Testis (tissue), 3 donors: ENCODE measurements around the gene LRMDA. TPM values are rescaled to one million over a fixed set of nuclear protein-coding genes. Genes with fewer than 3 reads are reported as not detected.

Source experiments
- DNase-seq: peaks from one replicate; pipeline ENCODE4 v3.0.0-alpha.2; 2019
- H3K27ac ChIP-seq, 2 donors: fragments of 200-600 bp; sonication (generic); one replicate each; pipeline ENCODE4 v1.5.1; 2019
- H3K27me3 ChIP-seq: fragments of 200-600 bp; sonication (generic); one replicate; pipeline ENCODE4 v1.5.1; 2019
- H3K36me3 ChIP-seq: fragments of 200-600 bp; sonication (generic); one replicate; pipeline ENCODE4 v1.5.1; 2017; ENCODE audit warnings: low read depth; ENCODE audit errors: missing control alignments
- H3K4me1 ChIP-seq: fragments of 200-600 bp; sonication (generic); one replicate; pipeline ENCODE4 v1.5.1; 2019
- H3K4me3 ChIP-seq, 2 donors: fragments of 200-600 bp; sonication (generic); one replicate each; pipeline ENCODE4 v1.5.1; 2017 to 2019
- H3K9me3 ChIP-seq: fragments of 200-600 bp; sonication (generic); one replicate; pipeline ENCODE4 v1.5.1; 2017
- POLR2A ChIP-seq: fragments of 450-650 bp; IDR thresholded peaks from one replicate; pipeline ENCODE4 v1.6.1; 2017; ENCODE audit warnings: antibody characterized with exemption, mild to moderate bottlenecking, moderate library complexity
- WGBS, 2 donors: methylation state at CpG; one replicate each; pipeline ENCODE4 v1.1.5; 2018; 5-methylcytosine and 5-hydroxymethylcytosine counted together
- intact Hi-C: fragments of 100-400 bp; cut with DNase I; formaldehyde crosslinking; loops from one replicate; pipeline ENCODE4 v1.15.1; 2023; ENCODE audit warnings: low total_unique reads
- polyA plus RNA-seq: library from polyadenylated mRNA; stranded (reverse); fragments of 350-450 nt; fragmentation: Illumina TruSeq; extraction: RNeasy Lipid Tissue Mini Kit (QIAGEN cat#74804); gene quantifications from one replicate; pipeline ENCODE4 v1.2.3, GENCODE V29; 2014; ENCODE audit warnings: low read depth, low replicate concordance; ENCODE audit not compliant: insufficient read depth
- total RNA-seq, 2 donors: library from RNA; depleted of rRNA; stranded (reverse); fragments of >200 nt; gene quantifications; one replicate each; pipeline ENCODE4 v1.2.3, GENCODE V29; 2016
- TF ChIP-seq, protein P1 (sequence below), 3 experiments: fragments of 450-650 bp in 2 of 3; fragments of 200-600 bp in 1 of 3; sonication (generic) in 1 of 3; IDR thresholded peaks; one replicate each; pipeline ENCODE4 v1.5.1; 2016 to 2019; ENCODE audit warnings: antibody characterized with exemption in 3 of 3, mild to moderate bottlenecking in 2 of 3, moderate library complexity in 1 of 3

The LRMDA gene
- total and polyA plus RNA-seq, 3 donors from 2014 or later: 7.6 to 13.8 (median 10.6) TPM

DNA sequence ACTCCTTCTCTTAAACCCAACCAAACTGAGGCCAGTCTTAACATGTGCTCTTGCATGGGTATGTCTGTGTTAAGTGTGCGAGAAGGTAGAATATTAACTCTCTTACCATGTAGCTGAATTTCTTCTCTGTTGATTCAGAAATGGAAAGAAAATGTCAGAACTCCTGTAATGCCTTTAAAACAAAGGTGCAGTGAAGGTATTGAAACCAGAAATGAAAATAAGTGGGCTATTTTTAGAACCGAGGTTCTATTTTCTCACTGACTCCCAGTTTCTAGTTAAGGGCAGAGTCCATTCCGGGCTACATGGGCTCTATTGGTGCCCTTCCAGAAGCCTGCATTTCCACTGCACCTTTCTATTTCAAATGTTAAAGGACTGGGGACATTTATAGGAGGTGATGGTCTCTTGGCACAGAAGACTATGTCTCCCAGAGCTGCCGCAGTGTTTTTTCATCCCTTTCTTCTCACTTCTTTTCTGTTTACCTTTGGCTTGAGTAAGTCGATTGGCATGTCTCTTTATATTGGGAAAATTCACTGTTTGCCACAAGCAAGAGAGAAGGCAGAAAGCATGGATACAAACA, 174.9 kb downstream of the LRMDA start:
- Histone ChIP-seq H3K36me3 (no peaks in the 10 kb centered on the region), H3K27me3 (no peaks in the 10 kb centered on the region), H3K4me1 (peaks cover 5% of the 10 kb centered on the region), H3K9me3 (no peaks in the 10 kb centered on the region), H3K4me3 (no peak overlapping the region), H3K27ac (no peak overlapping the region)
- no peak for DNase-seq
- intact Hi-C loops: no loop called here
- no peak for TF ChIP-seq POLR2A
- TF ChIP-seq, protein P1, sequence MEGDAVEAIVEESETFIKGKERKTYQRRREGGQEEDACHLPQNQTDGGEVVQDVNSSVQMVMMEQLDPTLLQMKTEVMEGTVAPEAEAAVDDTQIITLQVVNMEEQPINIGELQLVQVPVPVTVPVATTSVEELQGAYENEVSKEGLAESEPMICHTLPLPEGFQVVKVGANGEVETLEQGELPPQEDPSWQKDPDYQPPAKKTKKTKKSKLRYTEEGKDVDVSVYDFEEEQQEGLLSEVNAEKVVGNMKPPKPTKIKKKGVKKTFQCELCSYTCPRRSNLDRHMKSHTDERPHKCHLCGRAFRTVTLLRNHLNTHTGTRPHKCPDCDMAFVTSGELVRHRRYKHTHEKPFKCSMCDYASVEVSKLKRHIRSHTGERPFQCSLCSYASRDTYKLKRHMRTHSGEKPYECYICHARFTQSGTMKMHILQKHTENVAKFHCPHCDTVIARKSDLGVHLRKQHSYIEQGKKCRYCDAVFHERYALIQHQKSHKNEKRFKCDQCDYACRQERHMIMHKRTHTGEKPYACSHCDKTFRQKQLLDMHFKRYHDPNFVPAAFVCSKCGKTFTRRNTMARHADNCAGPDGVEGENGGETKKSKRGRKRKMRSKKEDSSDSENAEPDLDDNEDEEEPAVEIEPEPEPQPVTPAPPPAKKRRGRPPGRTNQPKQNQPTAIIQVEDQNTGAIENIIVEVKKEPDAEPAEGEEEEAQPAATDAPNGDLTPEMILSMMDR (IDR thresholded peaks at IDR 0.05): no peak
- WGBS, 2 donors: 72 to 84% methylated on average over 5 of the region's 5 CpGs

DNA sequence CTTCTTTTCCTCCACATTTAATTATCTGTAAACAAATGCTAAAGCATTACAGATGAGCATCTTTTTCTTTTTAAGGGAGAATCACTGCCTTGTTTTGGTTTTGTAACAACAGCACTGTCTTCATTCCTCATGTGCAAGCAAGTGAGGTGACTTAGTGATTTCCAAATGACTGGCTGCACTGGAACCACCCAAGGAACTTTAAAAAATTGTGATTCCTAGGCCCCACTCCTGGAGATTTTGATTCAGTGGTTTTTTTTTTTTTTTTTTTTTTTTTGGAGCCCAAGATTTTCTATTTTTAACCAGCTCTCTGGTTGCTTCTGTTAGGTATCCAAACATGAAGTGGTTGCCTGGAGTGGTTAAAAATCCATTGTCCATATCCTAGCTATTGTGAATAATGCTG, 176.2 kb downstream of the LRMDA start:
- Histone ChIP-seq H3K27ac (no peak overlapping the region), H3K36me3 (no peaks in the 10 kb centered on the region), H3K4me1 (peaks cover 5% of the 10 kb centered on the region), H3K9me3 (no peaks in the 10 kb centered on the region), H3K4me3 (no peak overlapping the region), H3K27me3 (no peaks in the 10 kb centered on the region)
- intact Hi-C loops: no loop called here
- DNase-seq: no peak
- TF ChIP-seq, protein P1 (IDR thresholded peaks at IDR 0.05): no peak
- no peak for TF ChIP-seq POLR2A

- 0 to 87% methylated on average over 1 of the region's 1 CpG for WGBS, 2 donors
- H3K36me3 ChIP-seq: no peaks in the 10 kb centered on the region
- no peaks in the 10 kb centered on the region for H3K27me3 ChIP-seq
- TF ChIP-seq, protein P1 (IDR thresholded peaks at IDR 0.05): no peak
- no peak for TF ChIP-seq POLR2A
- DNase-seq: no peak
- no peak overlapping the region for H3K4me3 ChIP-seq
- intact Hi-C loops: no loop called here
- H3K4me1 ChIP-seq: peaks cover 5% of the 10 kb centered on the region
- no peak overlapping the region for H3K27ac ChIP-seq
- no peaks in the 10 kb centered on the region for H3K9me3 ChIP-seq
Measured at GRCh38 chr10:75610183-75610582, 178.8 kb downstream of the LRMDA start.

GRCh38 chr10:75611172-75611992, 180.0 kb downstream of the LRMDA start:
- Histone ChIP-seq H3K27me3 (no peaks in the 10 kb centered on the region), H3K27ac (no peak overlapping the region), H3K4me1 (peaks cover 5% of the 10 kb centered on the region), H3K36me3 (no peaks in the 10 kb centered on the region), H3K4me3 (no peak overlapping the region), H3K9me3 (no peaks in the 10 kb centered on the region)
- WGBS, 2 donors: 83 to 84% methylated on average over 7 of the region's 7 CpGs
- TF ChIP-seq POLR2A: no peak
- TF ChIP-seq, protein P1 (IDR thresholded peaks at IDR 0.05): no peak
- intact Hi-C loops: no loop called here
- no peak for DNase-seq
